PC-9 (cell line): ENCODE data around the gene PTPRG. TPM values are rescaled to one million over a fixed set of nuclear protein-coding genes. Genes with fewer than 3 reads are reported as not detected.

Source experiments
- BruUV-seq: library from RNA; stranded (reverse); fragments of 400-500 nt; replicated peaks from 2 replicates; lab custom pipeline; 2021; lab: Mats Ljungman, UMichigan
- CTCF ChIA-PET: fragments of 300-600 bp; sonication (Branson Sonifier 250); formaldehyde crosslinking; loops from one replicate; lab custom pipeline; 2022; ENCODE audit warnings: antibody characterized with exemption; lab: Charles Lee
- POLR2A ChIA-PET: fragments of 300-600 bp; sonication (Branson Sonifier 250); formaldehyde crosslinking; loops from one replicate; lab custom pipeline; 2022; ENCODE audit warnings: antibody characterized with exemption; ENCODE audit not compliant: unreplicated experiment; lab: Charles Lee
- DNase-seq, 2 experiments: peaks; one replicate each; pipeline versions ENCODE4 v3.0.0 to v3.0.0-alpha.2; 2015 to 2022; ENCODE audit warnings: mixed read lengths in 1 of 2
- H2AFZ ChIP-seq: fragments of 200-600 bp; sonication (generic); 2 replicates; pipeline ENCODE4 v1.8.1; 2017; ENCODE audit warnings: antibody characterized with exemption
- H3F3A ChIP-seq: fragments of 200-600 bp; sonication (generic); 2 replicates; pipeline ENCODE4 v1.8.1; 2017; ENCODE audit warnings: antibody characterized with exemption, mild to moderate bottlenecking, low read depth; ENCODE audit not compliant: insufficient read depth
- H3K27ac ChIP-seq: fragments of 200-600 bp; sonication (generic); 2 replicates; pipeline ENCODE4 v1.6.1; 2016; ENCODE audit warnings: mixed run types
- H3K27me3 ChIP-seq: fragments of 200-600 bp; sonication (generic); 2 replicates; pipeline ENCODE4 v1.6.1; 2016; ENCODE audit warnings: low read depth, mixed run types; ENCODE audit not compliant: insufficient read depth
- H3K36me3 ChIP-seq: fragments of 200-600 bp; sonication (generic); 2 replicates; pipeline ENCODE4 v1.6.1; 2016; ENCODE audit warnings: low read depth, mixed run types
- H3K4me1 ChIP-seq: fragments of 200-600 bp; sonication (generic); replicated peaks from 2 replicates; pipeline ENCODE4 v1.6.1; 2016; ENCODE audit warnings: mixed run types; ENCODE audit not compliant: insufficient read depth
- H3K4me2 ChIP-seq: fragments of 200-600 bp; sonication (generic); 2 replicates; pipeline ENCODE4 v1.6.1; 2017; ENCODE audit warnings: mixed run types
- H3K4me3 ChIP-seq: fragments of 200-600 bp; sonication (generic); 2 replicates; pipeline ENCODE4 v1.6.1; 2016; ENCODE audit warnings: mixed run types
- H3K79me2 ChIP-seq: fragments of 200-600 bp; sonication (generic); 2 replicates; pipeline ENCODE4 v1.6.1; 2017; ENCODE audit warnings: low read depth, mixed run types
- H3K9me2 ChIP-seq: fragments of 200-600 bp; sonication (generic); 2 replicates; pipeline ENCODE4 v1.8.1; 2017; ENCODE audit warnings: mild to moderate bottlenecking; ENCODE audit not compliant: insufficient read depth
- H3K9me3 ChIP-seq: fragments of 200-600 bp; sonication (generic); 2 replicates; pipeline ENCODE4 v1.8.1; 2016; ENCODE audit warnings: low read depth; ENCODE audit not compliant: insufficient read depth
- H4K20me1 ChIP-seq: fragments of 200-600 bp; sonication (generic); 2 replicates; pipeline ENCODE4 v1.8.1; 2017; ENCODE audit not compliant: insufficient read depth
- EZH2 ChIP-seq: fragments of 200-600 bp; sonication (generic); IDR thresholded peaks from 2 replicates; pipeline ENCODE4 v1.8.0; 2017; ENCODE audit warnings: antibody characterized with exemption, low read depth
- intact Hi-C: fragments of 100-400 bp; cut with micrococcal nuclease; formaldehyde crosslinking; loops from one replicate; pipeline ENCODE4 v1.10.0; 2022; ENCODE audit not compliant: unreplicated experiment
- total RNA-seq: library from RNA; stranded (reverse); gene quantifications from 2 replicates; pipeline ENCODE4 v1.2.3, GENCODE V29; 2021
- TF ChIP-seq, protein P1 (sequence below): fragments of 200-600 bp; sonication (generic); conservative IDR thresholded peaks from 2 replicates; pipeline ENCODE4 v1.6.1; 2017; ENCODE audit warnings: mixed run types, antibody characterized with exemption, mild to moderate bottlenecking, moderate library complexity

Gene PTPRG
- total RNA-seq, 1 experiment from 2014 or later, result 32.9 TPM

DNA sequence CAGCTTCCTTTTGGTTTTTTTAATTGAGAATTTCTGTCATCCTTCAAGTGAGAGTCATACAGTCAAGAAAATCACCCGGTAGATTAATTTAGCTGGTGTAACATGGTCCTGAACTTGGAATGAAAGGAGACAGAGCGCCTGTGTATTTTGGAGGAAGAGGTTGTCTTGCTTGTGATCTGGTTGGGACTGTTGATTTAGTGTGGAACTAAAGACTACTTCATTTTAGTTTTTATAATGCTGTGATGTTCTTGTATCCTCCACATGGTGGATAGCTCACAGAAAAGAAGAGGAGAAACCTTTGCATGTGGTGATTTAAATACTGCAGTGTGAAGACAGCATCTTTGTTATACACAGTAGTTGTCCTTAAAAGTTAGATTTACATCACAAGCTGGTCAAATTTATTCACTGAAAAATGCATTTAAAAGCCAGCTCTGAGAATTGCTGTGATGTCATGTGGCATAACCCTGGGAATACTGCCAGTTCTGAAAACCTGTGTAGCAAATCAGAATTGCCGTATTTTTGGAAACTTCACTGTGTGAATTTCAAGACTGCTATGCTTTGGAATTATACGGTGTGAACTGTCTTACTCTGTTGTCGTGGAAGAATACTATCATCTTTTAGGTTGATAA lies 268.5 kb downstream of the PTPRG start:
- TF ChIP-seq EZH2, result no peak
- TF ChIP-seq, protein P1, sequence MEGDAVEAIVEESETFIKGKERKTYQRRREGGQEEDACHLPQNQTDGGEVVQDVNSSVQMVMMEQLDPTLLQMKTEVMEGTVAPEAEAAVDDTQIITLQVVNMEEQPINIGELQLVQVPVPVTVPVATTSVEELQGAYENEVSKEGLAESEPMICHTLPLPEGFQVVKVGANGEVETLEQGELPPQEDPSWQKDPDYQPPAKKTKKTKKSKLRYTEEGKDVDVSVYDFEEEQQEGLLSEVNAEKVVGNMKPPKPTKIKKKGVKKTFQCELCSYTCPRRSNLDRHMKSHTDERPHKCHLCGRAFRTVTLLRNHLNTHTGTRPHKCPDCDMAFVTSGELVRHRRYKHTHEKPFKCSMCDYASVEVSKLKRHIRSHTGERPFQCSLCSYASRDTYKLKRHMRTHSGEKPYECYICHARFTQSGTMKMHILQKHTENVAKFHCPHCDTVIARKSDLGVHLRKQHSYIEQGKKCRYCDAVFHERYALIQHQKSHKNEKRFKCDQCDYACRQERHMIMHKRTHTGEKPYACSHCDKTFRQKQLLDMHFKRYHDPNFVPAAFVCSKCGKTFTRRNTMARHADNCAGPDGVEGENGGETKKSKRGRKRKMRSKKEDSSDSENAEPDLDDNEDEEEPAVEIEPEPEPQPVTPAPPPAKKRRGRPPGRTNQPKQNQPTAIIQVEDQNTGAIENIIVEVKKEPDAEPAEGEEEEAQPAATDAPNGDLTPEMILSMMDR, result no peak
- BruUV-seq, result no TSS peak
- Histone ChIP-seq H3K9me2 (no peaks in the 10 kb centered on the region), H3K36me3 (no peaks in the 10 kb centered on the region), H3K79me2 (no peaks in the 10 kb centered on the region), H3K4me2 (no peak overlapping the region), H3K27me3 (no peaks in the 10 kb centered on the region), H2AFZ (no peak overlapping the region), H3K4me1 (no peaks in the 10 kb centered on the region), H3F3A (no peaks in the 10 kb centered on the region), H4K20me1 (no peaks in the 10 kb centered on the region), H3K27ac (no peak overlapping the region), H3K9me3 (no peaks in the 10 kb centered on the region), H3K4me3 (no peak overlapping the region)
- POLR2A ChIA-PET, result no interaction called here
- intact Hi-C loops, result no loop called here
- no peak for DNase-seq
- CTCF ChIA-PET, result no interaction called here

- Histone ChIP-seq H3F3A (no peaks in the 10 kb centered on the region), H3K4me1 (no peaks in the 10 kb centered on the region), H3K27me3 (no peaks in the 10 kb centered on the region), H3K27ac (no peak overlapping the region), H2AFZ (no peak overlapping the region), H3K9me2 (no peaks in the 10 kb centered on the region), H3K4me3 (no peak overlapping the region), H3K79me2 (no peaks in the 10 kb centered on the region), H3K9me3 (no peaks in the 10 kb centered on the region), H4K20me1 (no peaks in the 10 kb centered on the region), H3K36me3 (no peaks in the 10 kb centered on the region), H3K4me2 (no peak overlapping the region)
- ChIA-PET CTCF (no interaction called here), POLR2A (no interaction called here)
- TF ChIP-seq EZH2, result no peak
- TF ChIP-seq, protein P1, result no peak
- DNase-seq, result no peak
- intact Hi-C loops, result no loop called here
- BruUV-seq, result no TSS peak
Observed at GRCh38 chr3:61831973-61832372, 270.6 kb downstream of the PTPRG start.

DNA sequence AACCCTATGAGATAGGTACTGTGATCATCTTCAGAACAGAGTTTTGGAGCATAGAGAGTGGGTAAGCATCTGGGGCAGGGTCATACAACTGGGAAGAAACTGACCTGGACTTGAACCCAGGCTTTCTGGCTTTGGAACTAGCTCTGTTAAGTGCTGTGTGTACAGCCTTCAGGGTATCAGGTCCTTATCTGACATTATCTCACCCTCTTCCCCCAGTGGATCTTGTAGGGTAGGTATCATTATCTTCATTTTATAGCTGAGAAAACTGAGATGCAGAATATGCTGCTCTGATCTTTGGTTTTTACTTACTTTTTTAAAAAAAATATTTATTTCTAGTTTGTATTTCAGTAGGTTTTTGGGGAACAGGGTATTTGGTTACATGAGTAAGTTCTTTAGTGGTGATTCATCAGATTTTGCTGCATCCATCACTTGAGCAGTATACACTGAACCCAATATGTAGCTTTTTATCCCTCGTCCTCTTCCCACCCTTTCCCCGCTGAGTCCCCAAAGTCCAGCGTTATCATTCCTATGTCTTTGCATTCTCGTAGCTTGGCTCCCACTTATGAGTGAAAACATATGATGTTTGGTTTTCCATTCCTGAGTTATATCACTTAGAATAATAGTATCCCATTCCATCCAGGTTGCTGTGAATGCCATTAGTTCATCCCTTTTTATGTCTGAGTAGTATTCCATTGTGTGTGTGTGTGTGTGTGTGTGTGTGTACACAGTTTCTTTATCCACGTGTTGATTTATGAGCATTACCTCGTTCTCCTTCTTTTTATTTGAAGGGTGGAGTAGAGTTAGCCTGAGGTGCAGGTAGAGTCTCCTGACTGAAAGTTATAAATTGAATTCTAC lies 271.2 kb downstream of the PTPRG start:
- TF ChIP-seq, protein P1, result no peak
- TF ChIP-seq EZH2, result no peak
- no peaks in the 10 kb centered on the region for H3K79me2 ChIP-seq
- ChIA-PET POLR2A (no interaction called here), CTCF (no interaction called here)
- no TSS peak for BruUV-seq
- H3F3A ChIP-seq, result no peaks in the 10 kb centered on the region
- H3K4me2 ChIP-seq, result no peak overlapping the region
- no peaks in the 10 kb centered on the region for H3K36me3 ChIP-seq
- H3K4me1 ChIP-seq, result no peaks in the 10 kb centered on the region
- H3K27me3 ChIP-seq, result no peaks in the 10 kb centered on the region
- H2AFZ ChIP-seq, result no peak overlapping the region
- no peaks in the 10 kb centered on the region for H4K20me1 ChIP-seq
- H3K27ac ChIP-seq, result no peak overlapping the region
- H3K4me3 ChIP-seq, result no peak overlapping the region
- intact Hi-C loops, result no loop called here
- H3K9me2 ChIP-seq, result no peaks in the 10 kb centered on the region
- no peak for DNase-seq
- no peaks in the 10 kb centered on the region for H3K9me3 ChIP-seq
